ENCODE data around the gene OPCML.

OPCML gene

GRCh38 chr11:133173810-133174412, 358.4 kb downstream of the OPCML start:
- no peak for TF ChIP-seq CTCF (IDR thresholded peaks at IDR 0.05)
- Mint-ChIP-seq H3K36me3 (ENCODE audit: low read depth) (no peaks in the 10 kb centered on the region), H3K27ac (no peak overlapping the region), H3K27me3 (ENCODE audit: low read depth, poor library complexity) (peaks cover 15% of the 10 kb centered on the region), H3K9me3 (no peaks in the 10 kb centered on the region), H3K4me1 (peaks cover 11% of the 10 kb centered on the region), H3K4me3 (no peak overlapping the region)
- peak; percentile 13 for DNase-seq

GRCh38 chr11:133172349-133172748, 360.0 kb downstream of the OPCML start:
- Mint-ChIP-seq H3K4me1 (peaks cover 11% of the 10 kb centered on the region), H3K4me3 (no peak overlapping the region), H3K27me3 (ENCODE audit: low read depth, poor library complexity) (peaks cover 14% of the 10 kb centered on the region), H3K9me3 (no peaks in the 10 kb centered on the region), H3K36me3 (ENCODE audit: low read depth) (no peaks in the 10 kb centered on the region), H3K27ac (no peak overlapping the region)
- no peak for DNase-seq
- no peak for TF ChIP-seq CTCF (IDR thresholded peaks at IDR 0.05)

GRCh38 chr11:133171374-133171773, 360.9 kb downstream of the OPCML start:
- Mint-ChIP-seq H3K4me3 (no peak overlapping the region), H3K9me3 (no peaks in the 10 kb centered on the region), H3K27me3 (ENCODE audit: low read depth, poor library complexity) (peaks cover 21% of the 10 kb centered on the region), H3K4me1 (peaks cover 11% of the 10 kb centered on the region), H3K36me3 (ENCODE audit: low read depth) (no peaks in the 10 kb centered on the region), H3K27ac (no peak overlapping the region)
- TF ChIP-seq CTCF (IDR thresholded peaks at IDR 0.05), result no peak
- DNase-seq, result no peak

- H3K27me3 Mint-ChIP-seq (ENCODE audit: low read depth, poor library complexity), result peaks cover 32% of the 10 kb centered on the region
- no peaks in the 10 kb centered on the region for H3K9me3 Mint-ChIP-seq
- DNase-seq, result no peak
- H3K4me1 Mint-ChIP-seq, result no peaks in the 10 kb centered on the region
- no peaks in the 10 kb centered on the region for H3K36me3 Mint-ChIP-seq (ENCODE audit: low read depth)
- H3K27ac Mint-ChIP-seq, result no peak overlapping the region
- TF ChIP-seq CTCF (IDR thresholded peaks at IDR 0.05), result no peak
- no peak overlapping the region for H3K4me3 Mint-ChIP-seq
Observed at GRCh38 chr11:133168016-133168415, 364.3 kb downstream of the OPCML start.

GRCh38 chr11:133166662-133167061, 365.6 kb downstream of the OPCML start:
- Mint-ChIP-seq H3K9me3 (no peaks in the 10 kb centered on the region), H3K27me3 (ENCODE audit: low read depth, poor library complexity) (peaks cover 35% of the 10 kb centered on the region), H3K36me3 (ENCODE audit: low read depth) (no peaks in the 10 kb centered on the region), H3K4me3 (no peak overlapping the region), H3K4me1 (no peaks in the 10 kb centered on the region), H3K27ac (no peak overlapping the region)
- no peak for TF ChIP-seq CTCF (IDR thresholded peaks at IDR 0.05)
- DNase-seq, result no peak

- TF ChIP-seq CTCF (IDR thresholded peaks at IDR 0.05), result no peak
- no peaks in the 10 kb centered on the region for H3K36me3 Mint-ChIP-seq (ENCODE audit: low read depth)
- no peak overlapping the region for H3K27ac Mint-ChIP-seq
- no peaks in the 10 kb centered on the region for H3K4me1 Mint-ChIP-seq
- DNase-seq, result no peak
- peaks cover 31% of the 10 kb centered on the region for H3K27me3 Mint-ChIP-seq (ENCODE audit: low read depth, poor library complexity)
- no peak overlapping the region for H3K4me3 Mint-ChIP-seq
- H3K9me3 Mint-ChIP-seq, result no peaks in the 10 kb centered on the region
Observed at GRCh38 chr11:133164986-133165385, 367.3 kb downstream of the OPCML start.

Data from nephron progenitor cell (in vitro differentiated cells).